H1 (cell line): ENCODE results near the gene MAGED2. TPM values are rescaled to one million over a fixed set of nuclear protein-coding genes. Genes with fewer than 3 reads are reported as not detected.

Source experiments
- CTCF ChIA-PET: fragments of 300-600 bp; sonication (Branson Sonifier 250); formaldehyde crosslinking; loops from one replicate; lab custom pipeline; 2021; ENCODE audit not compliant: partially characterized antibody; lab: Charles Lee
- POLR2A ChIA-PET: fragments of 300-600 bp; sonication (Branson Sonifier 250); formaldehyde crosslinking; loops from one replicate; lab custom pipeline; 2021; ENCODE audit warnings: inconsistent platforms; ENCODE audit not compliant: partially characterized antibody; lab: Charles Lee
- DNase-seq, 2 experiments: peaks; one replicate each; pipeline versions ENCODE4 v3.0.0 to v3.0.0-alpha.2; 2010 to 2022; ENCODE audit warnings: low spot score in 2 of 2, low read depth in 1 of 2, mixed read lengths in 1 of 2
- FAIRE-seq: peaks from 2 replicates; lab custom pipeline; 2011; peaks lifted over from hg19 to GRCh38; lab: Jason Lieb, UNC
- H2AFZ ChIP-seq: 2 replicates; pipeline ENCODE4 v1.8.1; 2012; ENCODE audit warnings: low read length, inconsistent platforms
- H2AK5ac ChIP-seq: 2 replicates; pipeline ENCODE4 v1.6.1; 2013; ENCODE audit warnings: low read depth, low read length
- H2BK120ac ChIP-seq: replicated peaks from 2 replicates; pipeline ENCODE3; 2013; ENCODE audit warnings: low read depth, low read length, inconsistent platforms
- H2BK12ac ChIP-seq: 2 replicates; pipeline ENCODE4 v1.6.1; 2013; ENCODE audit warnings: low read depth, low read length
- H2BK15ac ChIP-seq: 2 replicates; pipeline ENCODE4 v1.6.1; 2013; ENCODE audit warnings: low read length
- H2BK20ac ChIP-seq: 2 replicates; pipeline ENCODE4 v1.6.1; 2013; ENCODE audit warnings: low read length
- H2BK5ac ChIP-seq: 2 replicates; pipeline ENCODE4 v1.6.1; 2013; ENCODE audit warnings: low read depth, low read length
- H3K14ac ChIP-seq: 2 replicates; pipeline ENCODE4 v1.6.1; 2013; ENCODE audit warnings: inconsistent platforms; ENCODE audit not compliant: insufficient read length
- H3K18ac ChIP-seq: 2 replicates; pipeline ENCODE4 v1.6.1; 2013; ENCODE audit warnings: low read length; ENCODE audit errors: extremely low read depth
- H3K23ac ChIP-seq: 2 replicates; pipeline ENCODE4 v1.6.1; 2013; ENCODE audit warnings: inconsistent platforms; ENCODE audit not compliant: insufficient read length
- H3K23me2 ChIP-seq: 2 replicates; pipeline ENCODE4 v1.6.1; 2013; ENCODE audit warnings: low read depth, low read length
- H3K27ac ChIP-seq: 2 replicates; pipeline ENCODE4 v1.6.1; 2011; ENCODE audit warnings: low read depth, low read length, inconsistent platforms
- H3K27me3 ChIP-seq, 4 experiments: replicated peaks in 1 of 4; 1 replicate in 1 of 4; 2 replicates in 3 of 4; pipeline versions ENCODE4 v1.6.1 to v1.8.1; 2011 to 2013; ENCODE audit warnings: low read length in 3 of 4, mild to moderate bottlenecking in 3 of 4, inconsistent platforms in 2 of 4, mixed read lengths in 2 of 4, moderate library complexity in 1 of 4; ENCODE audit not compliant: control insufficient read depth in 3 of 4, insufficient read depth in 3 of 4; ENCODE audit errors: extremely low read depth in 1 of 4
- H3K36me3 ChIP-seq, 4 experiments: 2 replicates each; pipeline versions ENCODE4 v1.6.1 to v1.8.1; 2011 to 2013; ENCODE audit warnings: mild to moderate bottlenecking in 4 of 4, low read length in 3 of 4, moderate library complexity in 2 of 4, control low read depth in 1 of 4, inconsistent platforms in 1 of 4; ENCODE audit not compliant: insufficient read depth in 4 of 4, control insufficient read depth in 2 of 4
- H3K4ac ChIP-seq: replicated peaks from 2 replicates; pipeline ENCODE3; 2013; ENCODE audit warnings: low read length, low read depth, mixed read lengths, inconsistent platforms; ENCODE audit not compliant: insufficient read length
- H3K4me1 ChIP-seq, 4 experiments: replicated peaks in 1 of 4; 1 replicate in 1 of 4; 2 replicates in 3 of 4; pipeline versions ENCODE4 v1.6.1 to v1.8.1; 2011 to 2013; ENCODE audit warnings: low read length in 3 of 4, inconsistent platforms in 2 of 4, mixed read lengths in 1 of 4; ENCODE audit not compliant: insufficient read depth in 4 of 4, control insufficient read depth in 3 of 4
- H3K4me2 ChIP-seq, 2 experiments: 2 replicates each; pipeline versions ENCODE4 v1.6.1 to v1.8.1; 2011 to 2013; ENCODE audit warnings: low read depth in 2 of 2, low read length in 2 of 2, control low read depth in 1 of 2, inconsistent platforms in 1 of 2, mild to moderate bottlenecking in 1 of 2; ENCODE audit not compliant: insufficient read depth in 1 of 2
- H3K4me3 ChIP-seq, 4 experiments: fragments of 200-600, 300-600 bp in 1 of 4; sonication (generic), shearing (Covaris generic), sonication (Bioruptor Twin) in 1 of 4; 2 replicates each; pipeline versions ENCODE4 v1.5.1 to v1.8.1; 2011 to 2016; ENCODE audit warnings: low read length in 4 of 4, low read depth in 3 of 4, control low read depth in 2 of 4, inconsistent platforms in 2 of 4, mild to moderate bottlenecking in 2 of 4, mixed read lengths in 1 of 4, moderate library complexity in 1 of 4; ENCODE audit not compliant: insufficient read depth in 2 of 4; ENCODE audit errors: extremely low read depth in 1 of 4
- H3K56ac ChIP-seq: replicated peaks from 2 replicates; pipeline ENCODE3; 2013; ENCODE audit warnings: low read depth, mild to moderate bottlenecking, mixed read lengths, low read length, inconsistent platforms; ENCODE audit not compliant: insufficient read length
- H3K79me1 ChIP-seq: 2 replicates; pipeline ENCODE4 v1.6.1; 2013; ENCODE audit warnings: low read depth, low read length, control low read depth
- H3K79me2 ChIP-seq, 2 experiments: 2 replicates each; pipeline versions ENCODE4 v1.6.1 to v1.8.1; 2012 to 2013; ENCODE audit warnings: low read length in 2 of 2, mild to moderate bottlenecking in 2 of 2, inconsistent platforms in 1 of 2; ENCODE audit not compliant: insufficient read depth in 2 of 2, control insufficient read depth in 1 of 2
- H3K9ac ChIP-seq, 4 experiments: replicated peaks in 1 of 4; 1 replicate in 1 of 4; 2 replicates in 3 of 4; pipeline versions ENCODE4 v1.6.1 to v1.8.1; 2011 to 2013; ENCODE audit warnings: low read depth in 3 of 4, low read length in 3 of 4, control low read depth in 2 of 4, mild to moderate bottlenecking in 2 of 4, moderate library complexity in 2 of 4, inconsistent platforms in 1 of 4; ENCODE audit errors: extremely low read depth in 1 of 4
- H3K9me3 ChIP-seq, 2 experiments: 2 replicates each; pipeline versions ENCODE4 v1.6.1 to v1.8.1; 2012 to 2013; ENCODE audit warnings: mild to moderate bottlenecking in 2 of 2, moderate library complexity in 2 of 2, control low read depth in 1 of 2, inconsistent platforms in 1 of 2, low read depth in 1 of 2, low read length in 1 of 2, mixed read lengths in 1 of 2; ENCODE audit not compliant: insufficient read depth in 2 of 2
- H4K20me1 ChIP-seq, 2 experiments: replicated peaks in 1 of 2; 2 replicates each; pipeline versions ENCODE3 to v1.8.1; 2011 to 2013; ENCODE audit warnings: inconsistent platforms in 2 of 2, low read length in 2 of 2, mild to moderate bottlenecking in 1 of 2; ENCODE audit not compliant: insufficient read depth in 2 of 2, control insufficient read depth in 1 of 2
- H4K5ac ChIP-seq: 2 replicates; pipeline ENCODE4 v1.6.1; 2013; ENCODE audit warnings: low read length, low read depth, mixed read lengths, inconsistent platforms; ENCODE audit not compliant: insufficient read length
- H4K8ac ChIP-seq: 2 replicates; pipeline ENCODE4 v1.8.0; 2013; ENCODE audit warnings: mild to moderate bottlenecking, moderate library complexity, low read length, inconsistent platforms; ENCODE audit not compliant: insufficient read depth; ENCODE audit errors: extremely low read depth
- H4K91ac ChIP-seq: replicated peaks from 2 replicates; pipeline ENCODE3; 2013; ENCODE audit warnings: low read length, mixed read lengths, inconsistent platforms; ENCODE audit not compliant: insufficient read length
- BCL11A ChIP-seq, 2 experiments: IDR thresholded peaks; one replicate each; pipeline ENCODE4 v1.6.1; 2011; ENCODE audit warnings: low read depth in 2 of 2, low read length in 2 of 2, mild to moderate bottlenecking in 2 of 2
- BRCA1 ChIP-seq: IDR thresholded peaks from 2 replicates; pipeline ENCODE4 v1.6.1; 2012; ENCODE audit warnings: low read depth, low read length, improper control_type of control experiment
- CHD2 ChIP-seq: IDR thresholded peaks from 2 replicates; pipeline ENCODE4 v1.6.1; 2012; ENCODE audit warnings: low read length, improper control_type of control experiment
- CREB1 ChIP-seq: IDR thresholded peaks from 2 replicates; pipeline ENCODE4 v1.6.1; 2012; ENCODE audit warnings: inconsistent platforms
- EZH2 ChIP-seq: fragments of 200-600 bp; sonication (generic); IDR thresholded peaks from 2 replicates; pipeline ENCODE4 v1.7.1; 2012; ENCODE audit warnings: low read depth, mild to moderate bottlenecking, moderate library complexity, low read length, inconsistent platforms; ENCODE audit not compliant: severe bottlenecking
- POLR2A ChIP-seq, 2 experiments: IDR thresholded peaks; 1 replicate in 1 of 2; 2 replicates in 1 of 2; pipeline ENCODE4 v1.6.1; 2011; ENCODE audit warnings: low read depth in 2 of 2, low read length in 2 of 2, mild to moderate bottlenecking in 2 of 2; ENCODE audit errors: control extremely low read depth in 1 of 2
- RAD21 ChIP-seq, 2 experiments: IDR thresholded peaks in 1 of 2; conservative IDR thresholded peaks in 1 of 2; 2 replicates each; pipeline ENCODE4 v1.6.1; 2011; ENCODE audit warnings: low read depth in 2 of 2, low read length in 2 of 2, improper control_type of control experiment in 1 of 2, inconsistent platforms in 1 of 2, mild to moderate bottlenecking in 1 of 2, moderate library complexity in 1 of 2
- SUZ12 ChIP-seq: fragments of 200-600 bp; sonication (generic); IDR thresholded peaks from 2 replicates; pipeline ENCODE4 v1.6.1; 2012; ENCODE audit warnings: mild to moderate bottlenecking, inconsistent platforms, low read length, moderate library complexity, mixed read lengths
- TBP ChIP-seq: IDR thresholded peaks from 2 replicates; pipeline ENCODE4 v1.6.1; 2011; ENCODE audit warnings: low read depth, low read length, improper control_type of control experiment
- TEAD4 ChIP-seq: IDR thresholded peaks from 2 replicates; pipeline ENCODE4 v1.6.1; 2012; ENCODE audit warnings: low read depth, low read length, inconsistent platforms, mixed read lengths
- ZNF274 ChIP-seq: IDR thresholded peaks from 2 replicates; pipeline ENCODE4 v1.7.0; 2012; ENCODE audit warnings: low read length, borderline replicate concordance; ENCODE audit errors: extremely low read depth
- WGBS, 2 experiments: shearing (Covaris generic) in 1 of 2; methylation state at CpG; one replicate each; pipeline versions ENCODE4 v1.1.6 to v1.1.7; 2013 to 2015; ENCODE audit warnings: low lambda C conversion rate in 2 of 2, mixed read lengths in 2 of 2, inconsistent platforms in 1 of 2, low coverage in 1 of 2, missing lambda C conversion rate in 1 of 2; ENCODE audit not compliant: insufficient replicate concordance in 2 of 2, insufficient coverage in 1 of 2, insufficient read length in 1 of 2; ENCODE audit errors: extremely low coverage in 1 of 2, missing lambda C conversion rate in 1 of 2; 5-methylcytosine and 5-hydroxymethylcytosine counted together
- polyA plus RNA-seq, 7 experiments: library from polyadenylated mRNA; depleted of rRNA in 3 of 7; stranded (reverse) in 5 of 7; unstranded in 2 of 7; fragments of >200 nt in 5 of 7; fragments of 200-250 nt in 2 of 7; gene quantifications; 1 replicate in 5 of 7; 2 replicates in 1 of 7; 4 replicates in 1 of 7; pipeline versions ENCODE4 v1.2.1 to v1.2.3, GENCODE V29; 2011 to 2013; ENCODE audit warnings: missing spikeins in 2 of 7, mixed read lengths in 2 of 7
- total RNA-seq: library from RNA; stranded (reverse); fragmentation: NEBNext Ultra II Directional; extraction: Animal tissue kit (Norgen Biotek cat#: 25700); gene quantifications from 2 replicates; pipeline ENCODE4 v1.2.1, GENCODE V29; 2021
- TF ChIP-seq, protein P1 (sequence below): IDR thresholded peaks from 2 replicates; pipeline ENCODE4 v1.6.1; 2012; ENCODE audit warnings: low read length, inconsistent platforms
- TF ChIP-seq, protein P2 (sequence below): IDR thresholded peaks from 2 replicates; pipeline ENCODE4 v1.6.1; 2012; ENCODE audit warnings: inconsistent platforms

The MAGED2 gene
- total and polyA plus RNA-seq, 2 of the 8 experiments (the other 6 are each of a cell fraction or from before 2014, with no cell fraction given), result 83.3 to 120 TPM

DNA sequence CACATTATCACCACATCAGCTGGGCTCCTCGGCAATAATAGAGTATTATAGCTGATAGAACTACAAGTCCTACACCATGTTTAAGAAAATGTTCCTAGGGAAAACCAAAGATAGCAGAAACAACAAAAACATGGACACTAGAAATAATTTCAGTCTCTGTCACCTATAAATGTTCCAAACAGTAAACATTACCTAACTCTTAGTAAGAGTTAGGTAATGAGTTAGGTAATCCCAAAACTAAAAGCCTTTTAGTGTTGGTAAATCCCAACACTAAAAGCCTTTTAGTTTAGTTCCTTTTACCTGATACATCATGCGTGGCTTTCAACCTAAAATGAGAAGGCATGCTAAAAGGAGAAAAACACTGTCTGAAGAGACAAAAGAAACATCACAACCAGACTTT, 35.5 kb downstream of the MAGED2 start:
- Histone ChIP-seq H3K56ac (no peak overlapping the region), H2AK5ac (no peak overlapping the region), H2BK12ac (no peak overlapping the region), H3K27me3 (no peaks in the 10 kb centered on the region), H4K91ac (no peak overlapping the region), H2BK120ac (no peak overlapping the region), H3K4ac (no peak overlapping the region), H3K4me2 (no peak overlapping the region), H2AFZ (no peak overlapping the region), H4K5ac (no peak overlapping the region), H3K14ac (no peak overlapping the region), H3K9me3 (no peaks in the 10 kb centered on the region), H2BK15ac (no peak overlapping the region), H3K4me3 (no peak overlapping the region)
- CTCF ChIA-PET, result no interaction called here
- FAIRE-seq, result no peak
- DNase-seq, result no peak
- TF ChIP-seq, protein P1, sequence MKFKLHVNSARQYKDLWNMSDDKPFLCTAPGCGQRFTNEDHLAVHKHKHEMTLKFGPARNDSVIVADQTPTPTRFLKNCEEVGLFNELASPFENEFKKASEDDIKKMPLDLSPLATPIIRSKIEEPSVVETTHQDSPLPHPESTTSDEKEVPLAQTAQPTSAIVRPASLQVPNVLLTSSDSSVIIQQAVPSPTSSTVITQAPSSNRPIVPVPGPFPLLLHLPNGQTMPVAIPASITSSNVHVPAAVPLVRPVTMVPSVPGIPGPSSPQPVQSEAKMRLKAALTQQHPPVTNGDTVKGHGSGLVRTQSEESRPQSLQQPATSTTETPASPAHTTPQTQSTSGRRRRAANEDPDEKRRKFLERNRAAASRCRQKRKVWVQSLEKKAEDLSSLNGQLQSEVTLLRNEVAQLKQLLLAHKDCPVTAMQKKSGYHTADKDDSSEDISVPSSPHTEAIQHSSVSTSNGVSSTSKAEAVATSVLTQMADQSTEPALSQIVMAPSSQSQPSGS, result no peak
- TF ChIP-seq SUZ12 (no peak), POLR2A (IDR thresholded peaks at IDR 0.05; ENCODE audit: control extremely low read depth in 1 of 2, low read depth in 2 of 2, low read length in 2 of 2) (no peak), CHD2 (no peak), EZH2 (no peak), BCL11A (IDR thresholded peaks at IDR 0.05; ENCODE audit: low read depth in 2 of 2, low read length in 2 of 2) (no peak), BRCA1 (no peak), TBP (no peak), RAD21 (IDR thresholded peaks at IDR 0.05 in 1 of 2, conservative IDR thresholded peaks at IDR 0.05 in 1 of 2; ENCODE audit: low read depth in 2 of 2, low read length in 2 of 2) (no peak), ZNF274 (no peak), TEAD4 (no peak), CREB1 (no peak)
- TF ChIP-seq, protein P2, sequence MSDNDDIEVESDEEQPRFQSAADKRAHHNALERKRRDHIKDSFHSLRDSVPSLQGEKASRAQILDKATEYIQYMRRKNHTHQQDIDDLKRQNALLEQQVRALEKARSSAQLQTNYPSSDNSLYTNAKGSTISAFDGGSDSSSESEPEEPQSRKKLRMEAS, result no peak
- TF ChIP-seq, all 59 proteins: peak for 0
- Histone ChIP-seq H3K36me3 (no peaks in the 10 kb centered on the region), H2BK5ac (no peak overlapping the region), H3K23me2 (no peaks in the 10 kb centered on the region), H3K18ac (no peak overlapping the region), H3K4me1 (peaks cover 0 to 2% (median 0%) of the 10 kb centered on the region in 4 experiments; a peak in 2 of 7 replicates), H4K8ac (no peak overlapping the region), H3K9ac (no peak overlapping the region), H3K79me1 (no peaks in the 10 kb centered on the region), H3K27ac (no peak overlapping the region), H3K79me2 (no peaks in the 10 kb centered on the region), H3K23ac (no peak overlapping the region), H2BK20ac (no peak overlapping the region), H4K20me1 (no peaks in the 10 kb centered on the region)
- POLR2A ChIA-PET, result no interaction called here
- WGBS, 2 experiments, result 92% methylated on average over 2 of the region's 2 CpGs; no CpG with 5 or more reads in 1 of the 2 experiments
